ENCODE measurements around the gene TSSK6.
A peak's percentile ranks its signal among the peaks of the same experiment; 100 is the strongest.

The TSSK6 gene

GRCh38 chr19:19544257-19544953 is 29.1 kb upstream of the TSSK6 start:
- DNase-seq = no peak

DNA sequence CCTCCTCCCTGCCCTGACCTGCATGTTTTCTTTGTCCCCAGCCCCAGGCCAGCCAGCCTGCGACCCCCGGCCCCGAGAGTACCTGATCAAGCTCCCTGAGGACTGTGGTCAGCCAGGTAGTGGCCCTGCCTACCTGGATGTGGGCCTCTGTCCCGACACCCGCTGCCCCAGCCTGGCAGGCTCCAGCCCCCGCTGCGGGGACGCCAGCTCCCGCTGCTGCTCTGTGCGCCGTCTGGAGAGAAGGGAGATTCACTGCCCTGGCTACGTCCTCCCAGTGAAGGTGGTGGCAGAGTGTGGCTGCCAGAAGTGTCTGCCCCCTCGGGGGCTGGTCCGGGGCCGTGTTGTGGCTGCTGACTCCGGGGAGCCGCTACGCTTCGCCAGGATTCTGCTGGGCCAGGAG is 28.3 kb upstream of the TSSK6 start:
- no peak for DNase-seq

DNA sequence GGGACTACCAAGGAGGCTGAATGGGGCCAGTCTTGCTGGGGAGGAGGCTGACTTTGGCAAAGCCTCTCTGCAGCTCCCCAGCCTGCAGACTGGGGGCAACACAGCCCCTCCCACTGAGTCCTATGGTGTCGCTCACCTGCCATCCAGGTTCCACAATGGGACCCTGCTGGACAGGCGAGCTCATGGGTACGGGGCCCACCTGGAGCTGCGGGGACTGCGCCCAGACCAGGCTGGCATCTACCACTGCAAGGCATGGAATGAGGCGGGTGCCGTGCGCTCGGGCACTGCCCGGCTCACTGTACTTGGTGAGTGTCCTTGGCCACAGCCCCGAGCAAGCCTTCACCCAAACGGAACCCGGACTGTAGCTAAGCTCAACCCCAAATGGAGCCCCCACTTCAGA is 27.8 kb upstream of the TSSK6 start:
- no peak for DNase-seq

- no peak for DNase-seq
Observed at GRCh38 chr19:19542507-19542906, 27.2 kb upstream of the TSSK6 start.

- DNase-seq = no peak
Observed at GRCh38 chr19:19541616-19542015, 26.3 kb upstream of the TSSK6 start.

DNA sequence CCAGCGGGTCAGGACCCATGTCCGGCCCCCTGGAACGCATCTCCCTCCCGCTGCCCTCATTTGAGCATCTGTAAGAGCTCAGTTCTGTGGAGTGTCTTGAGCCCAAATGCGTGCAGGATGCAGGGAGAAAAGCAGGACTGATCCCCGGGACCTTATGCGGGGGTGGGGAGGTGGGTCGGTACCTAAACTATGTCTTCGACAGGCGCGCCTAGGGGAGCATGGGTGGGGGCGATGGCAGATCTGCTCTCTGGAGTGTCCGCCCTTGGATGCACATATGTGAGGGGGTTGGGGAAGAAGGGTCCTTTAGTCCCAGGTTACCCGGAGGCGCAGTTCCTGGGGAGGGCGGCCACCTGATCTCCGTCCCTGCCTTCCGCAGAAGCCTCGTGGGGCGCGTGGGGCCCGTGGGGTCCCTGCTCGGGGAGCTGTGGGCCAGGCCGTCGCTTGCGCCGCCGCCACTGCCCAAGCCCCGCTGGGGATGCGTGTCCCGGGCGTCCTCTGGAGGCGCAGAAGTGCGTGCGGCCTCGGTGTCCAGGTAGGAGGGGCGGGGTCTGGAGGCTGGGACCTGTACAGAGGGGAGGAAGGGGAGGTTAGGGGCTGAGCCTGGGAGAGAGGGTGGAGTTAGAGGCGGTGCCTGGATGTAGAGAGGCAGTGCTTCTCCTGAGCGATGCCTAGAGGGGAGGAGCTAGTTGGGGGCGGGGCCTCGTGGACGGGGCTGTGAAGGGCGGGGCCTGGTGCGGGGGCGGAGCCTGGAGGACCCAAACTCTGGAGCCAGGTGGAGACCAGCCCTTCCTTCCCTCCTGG is 25.6 kb upstream of the TSSK6 start:
- peak; percentile 78 for DNase-seq

GRCh38 chr19:19540064-19540714 is 24.8 kb upstream of the TSSK6 start:
- DNase-seq = no peak

DNA sequence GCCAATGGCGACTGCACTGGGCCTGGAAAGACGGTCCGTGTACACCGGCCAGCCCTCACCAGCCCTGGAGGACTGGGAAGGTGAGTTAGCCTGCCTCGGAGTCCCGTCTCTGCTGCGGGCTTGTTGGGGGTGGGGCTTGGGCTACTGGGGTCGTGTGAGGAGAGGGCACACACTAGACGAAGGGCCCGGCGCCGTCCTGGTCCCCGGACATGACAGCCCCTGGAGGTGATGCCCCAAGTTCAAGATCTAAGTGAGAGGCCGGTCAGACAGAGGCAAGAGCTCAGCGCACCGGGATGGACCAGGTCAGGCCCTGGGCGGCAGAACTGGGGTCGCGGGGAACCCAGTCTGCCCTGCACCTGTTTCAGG is 24.3 kb upstream of the TSSK6 start:
- DNase-seq = no peak

- DNase-seq = no peak
Observed at GRCh38 chr19:19538785-19539166, 23.4 kb upstream of the TSSK6 start.

DNA sequence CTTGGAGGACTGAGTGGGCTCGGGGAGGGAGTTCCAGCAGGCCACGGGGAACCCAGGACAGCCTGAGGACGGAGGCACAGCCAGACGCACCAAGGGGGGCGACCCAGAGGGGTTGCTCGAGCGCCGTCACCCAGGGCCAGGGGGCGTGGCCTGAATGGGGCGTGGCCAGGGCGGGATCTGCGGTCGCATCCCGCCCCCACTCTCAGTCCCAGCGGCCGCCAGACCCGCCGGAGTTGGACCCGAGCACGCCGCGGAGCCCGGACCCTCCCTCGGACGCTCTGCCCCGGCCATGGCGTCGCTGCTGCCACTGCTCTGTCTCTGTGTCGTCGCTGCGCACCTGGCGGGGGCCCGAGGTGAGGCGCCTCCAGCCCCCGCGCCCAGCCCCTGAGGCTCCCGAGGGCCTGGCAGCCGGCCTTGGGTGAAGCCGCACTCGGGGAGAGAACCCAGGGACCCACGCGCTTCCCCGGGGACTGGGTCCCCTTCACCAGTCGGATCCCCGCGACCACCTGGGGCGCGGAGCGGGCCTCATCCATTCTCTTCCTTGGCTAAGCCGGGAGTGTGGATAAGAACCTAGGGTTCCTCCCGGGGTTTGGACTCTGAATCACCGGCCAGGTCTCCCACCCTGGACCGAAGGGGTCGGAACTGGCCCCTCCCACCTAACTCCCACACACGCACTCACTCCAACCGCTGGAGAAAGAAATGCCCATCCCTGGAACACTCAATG is 22.9 kb upstream of the TSSK6 start, which contains the start of gene CILP2:
TSS of gene CILP2 (plus strand) at position 205 of the 724 bp plus-strand sequence. CDS start at position 290, 85 bp downstream.
- DNase-seq = no peak

DNA sequence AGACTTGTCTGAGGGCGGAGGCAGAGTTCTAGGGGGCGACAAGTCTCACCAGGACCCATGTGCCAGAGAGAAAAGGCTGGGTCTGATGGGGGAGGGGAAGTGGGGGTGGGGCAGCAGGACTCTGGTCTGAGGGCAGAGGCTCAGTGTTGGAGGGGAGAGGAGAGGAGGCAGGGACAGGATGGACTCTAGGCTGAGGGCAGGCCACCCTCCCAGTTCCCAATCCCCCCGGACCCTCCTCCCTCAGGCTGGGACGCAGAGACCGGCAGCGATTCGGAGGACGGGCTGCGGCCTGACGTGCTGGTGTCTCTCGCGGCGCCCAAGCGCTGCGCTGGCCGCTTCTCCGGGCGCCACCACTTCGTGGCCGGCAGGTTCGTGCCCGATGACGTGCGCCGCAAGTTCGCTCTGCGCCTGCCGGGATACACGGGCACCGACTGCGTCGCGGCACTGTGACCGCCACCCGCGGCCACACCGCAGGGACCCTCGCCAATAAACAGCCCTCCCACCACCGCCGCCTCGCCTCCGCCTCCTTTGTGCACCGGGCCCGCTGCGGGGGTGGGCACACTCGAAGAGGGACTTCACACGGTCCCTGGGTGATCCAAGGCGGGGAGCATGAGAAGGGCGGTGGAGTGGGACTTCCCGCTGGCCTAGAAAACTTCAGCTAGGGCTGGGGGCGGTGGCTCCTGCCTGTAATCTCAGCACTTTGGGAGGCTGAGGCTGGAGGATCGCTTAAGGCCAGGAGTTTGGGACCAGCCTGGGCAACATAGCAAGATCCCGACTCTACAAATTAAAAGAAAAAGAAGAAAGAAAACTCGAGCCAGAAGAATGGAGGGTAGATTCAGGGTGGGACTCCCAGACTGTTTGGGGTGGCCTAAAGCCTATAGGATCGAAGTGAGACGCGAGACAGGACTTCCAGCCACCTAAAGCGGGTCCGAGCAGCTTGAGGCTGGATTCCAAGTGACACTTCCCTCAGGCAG is 22.0 kb upstream of the TSSK6 start:
- no peak for DNase-seq

- no peak for DNase-seq
Observed at GRCh38 chr19:19535311-19536191, 20.2 kb upstream of the TSSK6 start.

DNA sequence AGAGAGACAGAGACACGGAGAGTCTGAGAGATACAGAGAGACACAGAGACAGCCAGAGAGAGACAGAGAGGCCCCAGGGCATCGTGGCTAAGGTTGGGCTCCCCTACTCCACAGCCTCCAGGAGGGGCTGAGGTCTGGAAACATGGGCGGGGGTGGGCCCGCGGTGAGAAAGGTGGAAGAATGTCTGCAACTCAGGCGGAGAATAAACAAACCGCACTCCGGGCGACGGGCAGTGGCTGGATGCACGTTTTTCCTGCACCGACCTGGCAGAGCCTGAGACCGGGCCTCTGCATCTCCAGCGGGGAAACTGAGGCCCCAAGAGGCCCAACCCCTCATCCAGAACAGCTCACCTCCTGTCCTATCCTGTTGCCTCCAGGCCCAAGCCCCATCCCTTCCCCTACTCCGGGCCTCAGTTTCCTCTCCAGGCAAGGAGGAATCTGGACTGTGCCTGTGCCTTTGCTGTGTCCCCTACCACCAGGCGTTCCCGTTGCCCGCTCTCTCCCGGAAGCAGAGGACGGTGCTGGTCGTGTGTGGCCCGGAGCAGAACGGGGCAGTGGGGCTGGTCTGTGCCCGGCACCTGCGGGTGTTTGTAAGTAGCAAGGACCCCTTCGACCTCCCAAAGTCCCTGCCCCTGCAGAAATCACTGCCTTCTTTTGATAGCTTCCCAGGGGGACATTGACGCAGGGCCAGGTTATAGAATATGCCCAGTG is 19.4 kb upstream of the TSSK6 start:
- no peak for DNase-seq

DNA sequence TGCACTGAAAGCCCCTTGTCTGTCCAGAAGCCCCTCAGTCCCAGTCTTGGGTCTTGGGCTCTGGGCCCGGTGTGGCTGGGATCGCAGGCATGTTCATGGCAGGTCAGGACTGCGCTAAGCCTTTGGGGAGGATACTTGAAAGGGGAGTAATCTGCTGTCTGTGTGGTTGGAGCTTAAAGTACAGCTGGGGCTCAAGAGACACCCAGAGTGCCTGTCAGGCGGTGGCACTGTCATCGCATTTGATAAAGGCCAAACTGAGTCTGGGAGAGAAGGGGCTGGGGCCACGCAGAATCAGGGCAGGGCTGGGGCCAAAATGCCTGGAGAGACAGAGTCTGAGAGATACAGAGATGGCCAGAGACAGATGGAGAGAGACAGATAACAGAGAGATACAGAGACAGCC is 18.5 kb upstream of the TSSK6 start:
- no peak for DNase-seq

DNA sequence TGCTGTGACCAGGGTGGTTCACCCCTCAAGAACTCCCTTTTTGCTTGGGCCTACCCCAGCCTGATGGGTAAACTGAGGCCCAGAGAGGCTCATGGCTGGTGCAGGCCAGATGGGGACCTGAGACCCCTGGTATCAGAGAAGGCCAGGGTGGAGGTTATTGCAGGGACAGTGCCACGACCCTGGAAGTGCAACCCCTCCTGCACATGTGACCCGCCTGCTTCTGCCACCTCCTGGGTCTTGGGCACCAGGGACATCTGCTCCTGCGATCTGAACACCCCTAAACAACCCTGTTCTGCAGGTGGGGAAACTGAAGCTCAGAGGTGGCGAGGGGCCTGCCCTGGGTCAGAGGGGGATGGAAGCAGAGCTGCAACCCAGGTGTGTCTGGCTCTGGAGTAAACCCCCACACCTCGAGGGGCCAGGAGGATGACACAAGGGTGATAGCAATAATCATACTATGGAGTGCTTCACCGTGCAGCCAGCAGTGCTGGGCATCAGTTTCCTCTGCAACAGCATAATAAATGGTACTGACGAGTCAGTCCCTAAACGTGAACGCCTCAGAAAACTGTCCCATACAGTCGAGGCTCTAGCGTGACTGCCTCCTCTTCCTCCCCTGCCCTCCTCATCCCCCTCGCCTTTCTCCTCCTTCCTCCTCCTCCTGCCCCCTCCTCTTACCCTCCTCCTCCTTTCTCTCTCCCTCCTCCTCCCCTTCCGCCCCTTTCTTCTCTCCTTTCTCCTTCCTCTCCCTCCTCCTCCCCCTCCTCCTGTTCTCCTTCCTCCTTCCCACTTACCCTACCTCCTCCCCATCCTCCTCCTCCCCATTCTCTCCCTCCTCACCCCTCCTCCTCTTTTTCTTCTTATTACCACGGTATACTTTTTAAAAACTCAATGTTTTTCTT is 17.7 kb upstream of the TSSK6 start:
- no peak for DNase-seq

DNA sequence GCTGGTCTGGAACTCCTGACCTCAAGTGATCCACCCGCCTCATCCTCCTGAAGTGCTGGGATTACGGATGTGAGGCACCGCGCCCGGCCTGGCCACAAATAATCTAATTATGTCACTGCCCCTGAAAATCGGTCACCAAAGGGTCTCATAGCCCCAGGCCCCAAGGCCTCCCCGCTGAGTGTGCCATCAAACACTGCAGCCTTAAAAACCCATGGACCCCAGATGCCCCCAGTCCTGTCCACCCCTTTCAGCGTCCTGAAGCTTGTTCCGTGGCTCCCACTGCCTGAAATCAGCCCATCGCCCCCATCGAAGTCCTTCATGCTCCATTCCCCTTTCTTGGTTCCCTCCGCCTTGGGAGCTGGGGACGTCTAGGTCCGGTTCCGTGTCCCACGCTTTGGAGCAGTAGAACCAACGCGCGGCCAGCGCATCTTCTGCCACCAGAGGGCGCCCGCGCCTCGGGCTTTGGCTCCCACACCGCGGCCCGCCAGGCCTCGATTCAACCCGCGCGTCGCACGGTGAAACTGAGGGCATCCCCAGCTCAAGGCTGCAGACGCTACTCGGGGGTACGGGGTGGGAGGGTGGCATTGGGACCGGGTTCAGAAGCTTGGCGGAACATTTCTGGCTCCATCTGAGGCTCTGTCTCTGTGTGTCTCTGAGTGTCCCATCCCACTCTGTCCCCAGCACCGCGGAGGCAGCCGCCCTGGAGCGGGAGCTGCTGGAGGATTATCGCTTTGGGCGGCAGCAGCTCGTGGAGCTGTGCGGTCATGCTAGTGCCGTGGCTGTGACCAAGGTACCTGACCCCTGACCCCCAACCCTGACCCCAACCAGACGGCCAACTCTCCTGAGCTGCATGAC is 16.8 kb upstream of the TSSK6 start:
- DNase-seq = peak; percentile 47

DNA sequence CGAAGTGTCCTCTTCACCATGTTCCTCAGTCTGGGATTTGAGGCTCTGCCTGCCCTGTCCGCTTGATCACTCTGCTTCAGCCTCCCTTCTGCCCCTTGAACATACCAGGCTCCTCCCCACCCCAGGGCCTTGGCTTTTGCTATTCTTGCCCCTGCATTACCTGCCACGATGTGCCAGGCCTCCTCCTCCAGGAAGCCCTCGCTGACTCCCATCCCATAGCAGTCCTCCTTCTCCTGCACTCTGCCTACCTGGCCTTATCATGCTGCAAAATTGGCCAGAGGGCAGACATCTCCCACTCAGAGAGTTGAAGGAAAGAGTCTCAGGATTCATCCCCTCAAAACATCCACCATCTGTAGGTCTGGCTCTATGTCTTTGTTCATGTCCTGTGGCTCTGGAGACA is 15.5 kb upstream of the TSSK6 start:
- no peak for DNase-seq

GRCh38 chr19:19530423-19530804 is 15.1 kb upstream of the TSSK6 start:
- no peak for DNase-seq
